Measurements from ENCODE around the gene PRDM16. TPM values are rescaled to one million over a fixed set of nuclear protein-coding genes. Genes with fewer than 3 reads are reported as not detected.

PRDM16 gene
- polyA plus RNA-seq, 1 donor from 2014 or later, result 0.21 TPM

DNA sequence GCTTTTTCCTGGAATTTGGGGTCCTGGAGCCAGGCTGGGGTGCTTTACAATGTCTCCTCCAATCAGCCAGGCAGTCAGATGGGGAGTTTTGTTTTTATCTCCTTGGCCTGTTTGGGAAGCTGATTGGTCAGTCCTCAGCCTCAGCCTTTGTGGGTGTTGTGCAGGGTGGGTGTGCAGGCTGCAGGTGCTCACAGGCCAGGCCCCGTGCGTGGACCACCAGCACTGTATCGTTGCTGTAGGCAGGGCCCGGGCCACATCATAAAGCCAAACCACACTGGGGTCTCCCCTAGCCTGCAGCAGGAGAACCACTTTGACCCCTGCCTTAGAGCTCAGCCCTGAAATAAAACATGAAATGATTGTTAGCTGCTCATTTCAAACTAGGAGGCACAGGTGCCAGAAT, 8.6 kb downstream of the PRDM16 start:
- TF ChIP-seq, protein P1, sequence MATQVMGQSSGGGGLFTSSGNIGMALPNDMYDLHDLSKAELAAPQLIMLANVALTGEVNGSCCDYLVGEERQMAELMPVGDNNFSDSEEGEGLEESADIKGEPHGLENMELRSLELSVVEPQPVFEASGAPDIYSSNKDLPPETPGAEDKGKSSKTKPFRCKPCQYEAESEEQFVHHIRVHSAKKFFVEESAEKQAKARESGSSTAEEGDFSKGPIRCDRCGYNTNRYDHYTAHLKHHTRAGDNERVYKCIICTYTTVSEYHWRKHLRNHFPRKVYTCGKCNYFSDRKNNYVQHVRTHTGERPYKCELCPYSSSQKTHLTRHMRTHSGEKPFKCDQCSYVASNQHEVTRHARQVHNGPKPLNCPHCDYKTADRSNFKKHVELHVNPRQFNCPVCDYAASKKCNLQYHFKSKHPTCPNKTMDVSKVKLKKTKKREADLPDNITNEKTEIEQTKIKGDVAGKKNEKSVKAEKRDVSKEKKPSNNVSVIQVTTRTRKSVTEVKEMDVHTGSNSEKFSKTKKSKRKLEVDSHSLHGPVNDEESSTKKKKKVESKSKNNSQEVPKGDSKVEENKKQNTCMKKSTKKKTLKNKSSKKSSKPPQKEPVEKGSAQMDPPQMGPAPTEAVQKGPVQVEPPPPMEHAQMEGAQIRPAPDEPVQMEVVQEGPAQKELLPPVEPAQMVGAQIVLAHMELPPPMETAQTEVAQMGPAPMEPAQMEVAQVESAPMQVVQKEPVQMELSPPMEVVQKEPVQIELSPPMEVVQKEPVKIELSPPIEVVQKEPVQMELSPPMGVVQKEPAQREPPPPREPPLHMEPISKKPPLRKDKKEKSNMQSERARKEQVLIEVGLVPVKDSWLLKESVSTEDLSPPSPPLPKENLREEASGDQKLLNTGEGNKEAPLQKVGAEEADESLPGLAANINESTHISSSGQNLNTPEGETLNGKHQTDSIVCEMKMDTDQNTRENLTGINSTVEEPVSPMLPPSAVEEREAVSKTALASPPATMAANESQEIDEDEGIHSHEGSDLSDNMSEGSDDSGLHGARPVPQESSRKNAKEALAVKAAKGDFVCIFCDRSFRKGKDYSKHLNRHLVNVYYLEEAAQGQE (IDR thresholded peaks at IDR 0.05; ENCODE audit: borderline replicate concordance), result no peak
- no peak for TF ChIP-seq EZH2 (IDR thresholded peaks at IDR 0.05; ENCODE audit: borderline replicate concordance, insufficient read depth, low read length, poor library complexity, severe bottlenecking)
- TF ChIP-seq EP300 (conservative IDR thresholded peaks at IDR 0.05; ENCODE audit: poor library complexity, severe bottlenecking), result no peak
- TF ChIP-seq SMC3 (conservative IDR thresholded peaks at IDR 0.05; ENCODE audit: poor library complexity), result no peak
- TF ChIP-seq MXI1 (conservative IDR thresholded peaks at IDR 0.05; ENCODE audit: poor library complexity, severe bottlenecking), result no peak
- no peaks in the 10 kb centered on the region for H4K20me1 ChIP-seq (ENCODE audit: insufficient read depth)
- H3K4me3 ChIP-seq (ENCODE audit: low read length), result no peak overlapping the region
- peaks cover 18% of the 10 kb centered on the region for H3K27me3 ChIP-seq (ENCODE audit: insufficient read depth, low read depth, low read length)
- H3K4me2 ChIP-seq (ENCODE audit: low read length), result no peak overlapping the region
- no peak overlapping the region for H3K27ac ChIP-seq (ENCODE audit: low read length)
- no peaks in the 10 kb centered on the region for H3K9me3 ChIP-seq (ENCODE audit: low read length)
- no peaks in the 10 kb centered on the region for H3F3A ChIP-seq (ENCODE audit: insufficient read depth, low read length, poor library complexity, severe bottlenecking)
- H3K36me3 ChIP-seq (ENCODE audit: insufficient read depth, low read length), result no peaks in the 10 kb centered on the region
- no peaks in the 10 kb centered on the region for H3K9me2 ChIP-seq (ENCODE audit: insufficient read depth, low read length)
- H2AFZ ChIP-seq (ENCODE audit: low read depth, low read length), result no peak overlapping the region
- H3K79me2 ChIP-seq (replicated peaks; ENCODE audit: insufficient read depth, low read length), result peaks cover 97% of the 10 kb centered on the region
- H3K9ac ChIP-seq (ENCODE audit: low read length), result no peak overlapping the region

DNA sequence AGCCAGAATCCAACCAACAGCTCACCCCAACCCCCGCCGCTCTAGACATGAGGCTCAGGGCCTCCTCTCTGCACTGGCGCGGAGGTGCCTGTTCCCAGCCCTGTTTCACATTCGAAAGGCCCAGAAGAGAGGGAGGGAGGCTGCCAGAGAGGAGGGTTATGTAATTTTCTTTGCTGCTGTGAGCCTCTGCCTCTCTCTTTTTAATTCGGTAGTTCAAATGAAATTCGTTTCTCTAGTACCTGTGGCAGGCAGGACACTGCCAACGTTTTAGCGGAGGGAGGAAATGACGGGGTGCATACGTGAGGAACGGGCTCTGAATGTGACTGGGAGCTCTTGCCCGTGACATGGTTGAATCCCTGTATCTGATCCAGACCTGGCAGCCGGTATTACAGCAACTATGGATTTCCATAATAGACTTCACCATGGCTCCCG, 9.4 kb downstream of the PRDM16 start:
- Histone ChIP-seq H3K9me3 (ENCODE audit: low read length) (no peaks in the 10 kb centered on the region), H3K4me3 (ENCODE audit: low read length) (no peak overlapping the region), H3K4me2 (ENCODE audit: low read length) (no peak overlapping the region), H3K27me3 (ENCODE audit: insufficient read depth, low read depth, low read length) (peaks cover 10% of the 10 kb centered on the region), H3K9ac (ENCODE audit: low read length) (no peak overlapping the region), H3K36me3 (ENCODE audit: insufficient read depth, low read length) (no peaks in the 10 kb centered on the region), H4K20me1 (ENCODE audit: insufficient read depth) (no peaks in the 10 kb centered on the region), H3K27ac (ENCODE audit: low read length) (no peak overlapping the region), H3K9me2 (ENCODE audit: insufficient read depth, low read length) (no peaks in the 10 kb centered on the region), H2AFZ (ENCODE audit: low read depth, low read length) (no peak overlapping the region), H3F3A (ENCODE audit: insufficient read depth, low read length, poor library complexity, severe bottlenecking) (no peaks in the 10 kb centered on the region), H3K79me2 (replicated peaks; ENCODE audit: insufficient read depth, low read length) (peaks cover 97% of the 10 kb centered on the region)
- TF ChIP-seq, protein P1 (IDR thresholded peaks at IDR 0.05; ENCODE audit: borderline replicate concordance), result no peak

DNA sequence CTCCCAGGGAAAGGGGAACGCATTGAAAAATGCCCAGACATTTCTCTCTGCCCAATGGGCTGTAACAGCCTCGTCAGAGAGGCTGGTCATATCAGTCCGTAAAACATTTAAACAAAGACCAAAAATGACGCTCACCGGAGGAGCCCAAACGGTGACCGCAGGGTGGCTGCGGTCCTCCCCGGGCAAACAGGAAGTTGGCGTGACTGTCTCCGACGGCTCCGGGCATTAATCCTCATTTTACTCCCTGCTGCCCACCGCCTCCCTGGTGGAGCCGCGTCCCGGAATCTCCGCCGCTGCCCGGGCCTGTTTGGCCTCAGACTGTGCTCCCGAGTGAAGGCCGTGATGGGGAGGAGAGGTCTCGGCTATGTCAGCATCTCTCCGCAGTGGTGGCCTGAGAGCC, 9.9 kb downstream of the PRDM16 start:
- Histone ChIP-seq H3K9me3 (ENCODE audit: low read length) (no peaks in the 10 kb centered on the region), H3F3A (ENCODE audit: insufficient read depth, low read length, poor library complexity, severe bottlenecking) (no peaks in the 10 kb centered on the region), H3K9ac (ENCODE audit: low read length) (no peak overlapping the region), H4K20me1 (ENCODE audit: insufficient read depth) (no peaks in the 10 kb centered on the region), H3K27ac (ENCODE audit: low read length) (no peak overlapping the region), H3K4me2 (ENCODE audit: low read length) (no peak overlapping the region), H3K27me3 (ENCODE audit: insufficient read depth, low read depth, low read length) (peaks cover 6% of the 10 kb centered on the region), H2AFZ (ENCODE audit: low read depth, low read length) (no peak overlapping the region), H3K4me3 (ENCODE audit: low read length) (no peak overlapping the region), H3K36me3 (ENCODE audit: insufficient read depth, low read length) (no peaks in the 10 kb centered on the region), H3K9me2 (ENCODE audit: insufficient read depth, low read length) (no peaks in the 10 kb centered on the region), H3K79me2 (replicated peaks; ENCODE audit: insufficient read depth, low read length) (peaks cover 96% of the 10 kb centered on the region)
- TF ChIP-seq POLR2AphosphoS5 (IDR thresholded peaks at IDR 0.05) (no peak), EP300 (conservative IDR thresholded peaks at IDR 0.05; ENCODE audit: poor library complexity, severe bottlenecking) (no peak), EZH2 (IDR thresholded peaks at IDR 0.05; ENCODE audit: borderline replicate concordance, insufficient read depth, low read length, poor library complexity, severe bottlenecking) (no peak), MXI1 (conservative IDR thresholded peaks at IDR 0.05; ENCODE audit: poor library complexity, severe bottlenecking) (no peak), TAF1 (IDR thresholded peaks at IDR 0.05; ENCODE audit: low read depth) (no peak), SMC3 (conservative IDR thresholded peaks at IDR 0.05; ENCODE audit: poor library complexity) (no peak), RAD21 (conservative IDR thresholded peaks at IDR 0.05) (no peak)
- TF ChIP-seq, protein P1 (IDR thresholded peaks at IDR 0.05; ENCODE audit: borderline replicate concordance), result no peak
- TF ChIP-seq, protein P2, sequence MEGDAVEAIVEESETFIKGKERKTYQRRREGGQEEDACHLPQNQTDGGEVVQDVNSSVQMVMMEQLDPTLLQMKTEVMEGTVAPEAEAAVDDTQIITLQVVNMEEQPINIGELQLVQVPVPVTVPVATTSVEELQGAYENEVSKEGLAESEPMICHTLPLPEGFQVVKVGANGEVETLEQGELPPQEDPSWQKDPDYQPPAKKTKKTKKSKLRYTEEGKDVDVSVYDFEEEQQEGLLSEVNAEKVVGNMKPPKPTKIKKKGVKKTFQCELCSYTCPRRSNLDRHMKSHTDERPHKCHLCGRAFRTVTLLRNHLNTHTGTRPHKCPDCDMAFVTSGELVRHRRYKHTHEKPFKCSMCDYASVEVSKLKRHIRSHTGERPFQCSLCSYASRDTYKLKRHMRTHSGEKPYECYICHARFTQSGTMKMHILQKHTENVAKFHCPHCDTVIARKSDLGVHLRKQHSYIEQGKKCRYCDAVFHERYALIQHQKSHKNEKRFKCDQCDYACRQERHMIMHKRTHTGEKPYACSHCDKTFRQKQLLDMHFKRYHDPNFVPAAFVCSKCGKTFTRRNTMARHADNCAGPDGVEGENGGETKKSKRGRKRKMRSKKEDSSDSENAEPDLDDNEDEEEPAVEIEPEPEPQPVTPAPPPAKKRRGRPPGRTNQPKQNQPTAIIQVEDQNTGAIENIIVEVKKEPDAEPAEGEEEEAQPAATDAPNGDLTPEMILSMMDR (IDR thresholded peaks at IDR 0.05; ENCODE audit: poor library complexity, severe bottlenecking), result no peak

Data from neural cell (in vitro differentiated cells).